Renal cortex interstitium (tissue), 15 donors: ENCODE results near the gene SRL. TPM values are rescaled to one million over a fixed set of nuclear protein-coding genes. Genes with fewer than 3 reads are reported as not detected.

Source experiments
- DNase-seq, 11 donors: peaks; one replicate each; pipeline ENCODE4 v3.0.0-alpha.2; 2013; ENCODE audit warnings: low read depth in 9 of 11, low spot score in 4 of 11; ENCODE audit errors: extremely low read depth in 1 of 11
- long read RNA-seq, 16 experiments: transcript quantifications; one replicate each; lab custom pipeline, GENCODE V29; 2026
- polyA plus RNA-seq, 3 donors: library from polyadenylated mRNA; unstranded; fragments of 120-200 nt; gene quantifications; one replicate each; pipeline ENCODE4 v1.2.1, GENCODE V29; 2013; ENCODE audit not compliant: insufficient read length in 3 of 3

Gene SRL
- 1 to 10 TPM in 1 of 3 donors, under 1 TPM in 2; 0.76 to 1.4 (median 0.98) TPM for polyA plus RNA-seq
- long read RNA-seq, donor 1 = 0 reads
- long read RNA-seq, donor 2 = 0 reads
- long read RNA-seq, donor 3 = 0 reads
- long read RNA-seq, donor 4 = 0 reads
- long read RNA-seq, donor 5 = 0 reads
- long read RNA-seq, donor 6 = 0 reads
- long read RNA-seq, donor 7 = 0 reads
- long read RNA-seq, donor 8 = 0 reads
- long read RNA-seq, donor 9, full-length matches to known transcripts = 1 of 1 reads
- long read RNA-seq, donor 9, partial matches to known transcripts = 0 of 1 reads
- long read RNA-seq, donor 9, other reads (novel, unspliced or antisense) = 0 of 1 reads
- long read RNA-seq, donor 10, full-length matches to known transcripts = 1 of 1 reads
- long read RNA-seq, donor 10, partial matches to known transcripts = 0 of 1 reads
- long read RNA-seq, donor 10, other reads (novel, unspliced or antisense) = 0 of 1 reads
- long read RNA-seq, donor 11 = 0 reads
- long read RNA-seq, donor 12 = 0 reads
- long read RNA-seq, donor 13 = 0 reads
- long read RNA-seq, donor 14, partial matches to known transcripts = 10 of 10 reads
- long read RNA-seq, donor 14, other reads (novel, unspliced or antisense) = 0 of 10 reads
- long read RNA-seq, donor 15 = 0 reads
- long read RNA-seq, donor 16 = 0 reads

- no peak for DNase-seq
These were observed at the start of gene SRL for GRCh38 chr16:4241928-4242283. SRL (minus strand) TSS chr16:4242080; CDS start chr16:4242067, 13 bp downstream.

GRCh38 chr16:4290236-4290830 is 48.5 kb upstream of the SRL start:
- DNase-seq = peak in 1 of 11 donors; percentile 18

- peak in 4 of 11 donors; percentile 36 to 58 (median 44) for DNase-seq
These were observed 46.5 kb upstream of the SRL start for GRCh38 chr16:4288148-4288921.

GRCh38 chr16:4285167-4285566 is 43.3 kb upstream of the SRL start:
- no peak for DNase-seq

GRCh38 chr16:4283939-4284338 is 42.1 kb upstream of the SRL start:
- no peak for DNase-seq

- no peak for DNase-seq
These were observed 41.6 kb upstream of the SRL start for GRCh38 chr16:4283441-4283840.

- no peak for DNase-seq
These were observed 38.7 kb upstream of the SRL start for GRCh38 chr16:4280625-4281024.

- no peak for DNase-seq
These were observed 36.2 kb upstream of the SRL start for GRCh38 chr16:4277987-4278513.

GRCh38 chr16:4275861-4276260 is 34.0 kb upstream of the SRL start:
- DNase-seq = no peak

- peak in 5 of 11 donors; percentile 29 to 61 (median 46) for DNase-seq
These were observed 32.0 kb upstream of the SRL start for GRCh38 chr16:4273858-4274311.

GRCh38 chr16:4272114-4272956 is 30.5 kb upstream of the SRL start:
- peak in 3 of 11 donors; percentile 33 to 78 (median 43) for DNase-seq

GRCh38 chr16:4271176-4272113 is 29.6 kb upstream of the SRL start:
- DNase-seq = peak in 8 of 11 donors; percentile 72 to 89 (median 84)

GRCh38 chr16:4270595-4270994 is 28.7 kb upstream of the SRL start:
- DNase-seq = no peak

GRCh38 chr16:4270091-4270490 is 28.2 kb upstream of the SRL start:
- DNase-seq = no peak

GRCh38 chr16:4266372-4266771 is 24.5 kb upstream of the SRL start:
- no peak for DNase-seq

- DNase-seq = no peak
These were observed 23.8 kb upstream of the SRL start for GRCh38 chr16:4265676-4266075.

- no peak for DNase-seq
These were observed 22.7 kb upstream of the SRL start for GRCh38 chr16:4264546-4264945.
